IMR-90 (cell line): ENCODE data around the gene SLC50A1.

ENCODE experiments used
- CTCF ChIP-seq: conservative IDR thresholded peaks from 2 replicates; pipeline ENCODE4 v1.5.1; 2012; ENCODE audit warnings: mild to moderate bottlenecking, low read depth, low read length, improper control_type of control experiment
- POLR2A ChIP-seq: IDR thresholded peaks from 2 replicates; pipeline ENCODE4 v1.6.1; 2012; ENCODE audit warnings: mild to moderate bottlenecking, low read depth, low read length
- SMC3 ChIP-seq: fragments of 150-350 bp; IDR thresholded peaks from 2 replicates; pipeline ENCODE4 v1.6.1; 2016; ENCODE audit warnings: low read depth, mild to moderate bottlenecking, antibody characterized with exemption, low read length, moderate library complexity

GRCh38 chr1:155110381-155110780, 25.3 kb upstream of the SLC50A1 start:
- TF ChIP-seq CTCF (no peak), POLR2A (no peak), SMC3 (no peak)
